D721Med (cell line): ENCODE data around the gene ARHGAP26.

Experiments
- DNase-seq: peaks from one replicate; pipeline ENCODE4 v3.0.0; 2011; ENCODE audit warnings: low spot score; ENCODE audit not compliant: insufficient read length
- FAIRE-seq: peaks from 2 replicates; lab custom pipeline; 2011; peaks lifted over from hg19 to GRCh38; lab: Jason Lieb, UNC
- TF ChIP-seq, protein P1 (sequence below): IDR thresholded peaks from 2 replicates; pipeline ENCODE4 v1.5.1; 2012; ENCODE audit warnings: mild to moderate bottlenecking, control low read depth; ENCODE audit not compliant: insufficient read depth; ENCODE audit errors: missing control alignments

ARHGAP26 gene

DNA sequence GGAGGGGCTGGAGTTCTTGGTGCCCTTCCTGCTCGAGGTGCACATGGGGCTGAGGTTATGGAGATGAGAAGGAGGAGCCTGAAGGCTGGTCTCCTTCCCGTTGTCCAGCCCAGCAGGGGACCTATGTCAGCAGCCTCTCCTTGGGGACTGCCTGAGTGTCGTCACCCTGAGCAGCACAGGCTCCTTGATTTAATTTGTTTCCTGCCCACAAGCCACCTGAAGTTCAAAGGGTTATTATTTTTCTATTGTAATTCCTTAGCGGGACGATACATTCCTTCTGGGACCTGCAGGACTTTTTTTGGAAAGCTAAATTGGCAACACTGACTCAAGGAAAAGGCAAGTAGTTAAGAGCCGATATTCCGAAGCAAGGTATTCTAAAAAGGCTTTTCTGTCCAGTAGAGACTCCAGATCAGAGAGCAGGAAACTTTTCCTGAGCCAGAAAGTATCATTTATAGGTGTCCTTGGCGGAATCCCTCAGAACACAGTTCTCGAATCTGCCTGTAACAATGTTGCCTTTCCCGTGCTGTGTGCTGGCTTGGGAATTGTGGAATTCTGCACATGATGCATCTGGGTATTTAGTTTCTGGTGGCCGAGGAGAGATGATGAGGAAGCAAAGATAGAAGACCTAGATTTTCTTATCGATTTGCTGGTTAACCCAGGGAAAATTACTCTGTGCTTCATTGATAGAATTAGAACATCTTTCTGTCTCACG lies 55.4 kb downstream of the ARHGAP26 start:
- no peak for DNase-seq
- TF ChIP-seq, protein P1, sequence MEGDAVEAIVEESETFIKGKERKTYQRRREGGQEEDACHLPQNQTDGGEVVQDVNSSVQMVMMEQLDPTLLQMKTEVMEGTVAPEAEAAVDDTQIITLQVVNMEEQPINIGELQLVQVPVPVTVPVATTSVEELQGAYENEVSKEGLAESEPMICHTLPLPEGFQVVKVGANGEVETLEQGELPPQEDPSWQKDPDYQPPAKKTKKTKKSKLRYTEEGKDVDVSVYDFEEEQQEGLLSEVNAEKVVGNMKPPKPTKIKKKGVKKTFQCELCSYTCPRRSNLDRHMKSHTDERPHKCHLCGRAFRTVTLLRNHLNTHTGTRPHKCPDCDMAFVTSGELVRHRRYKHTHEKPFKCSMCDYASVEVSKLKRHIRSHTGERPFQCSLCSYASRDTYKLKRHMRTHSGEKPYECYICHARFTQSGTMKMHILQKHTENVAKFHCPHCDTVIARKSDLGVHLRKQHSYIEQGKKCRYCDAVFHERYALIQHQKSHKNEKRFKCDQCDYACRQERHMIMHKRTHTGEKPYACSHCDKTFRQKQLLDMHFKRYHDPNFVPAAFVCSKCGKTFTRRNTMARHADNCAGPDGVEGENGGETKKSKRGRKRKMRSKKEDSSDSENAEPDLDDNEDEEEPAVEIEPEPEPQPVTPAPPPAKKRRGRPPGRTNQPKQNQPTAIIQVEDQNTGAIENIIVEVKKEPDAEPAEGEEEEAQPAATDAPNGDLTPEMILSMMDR, result no peak
- FAIRE-seq, result no peak

DNA sequence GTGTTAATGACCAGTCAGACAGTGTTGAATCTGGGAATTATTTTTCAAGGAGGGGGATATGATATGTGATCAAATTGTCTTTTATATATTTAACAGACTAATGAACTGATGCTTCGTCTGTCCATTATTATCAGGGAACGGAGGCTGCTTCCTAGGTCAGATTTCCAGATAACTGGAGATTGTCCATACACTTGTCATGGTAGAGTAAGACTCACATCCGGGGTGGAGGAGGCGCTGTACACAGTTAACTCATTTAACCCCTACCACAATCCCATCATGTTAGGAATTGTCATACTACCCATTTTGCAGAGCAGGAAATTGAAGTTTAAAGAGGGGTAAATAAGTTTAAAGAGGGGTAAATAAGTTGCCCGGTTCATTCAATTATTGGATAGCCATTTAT lies 55.9 kb downstream of the ARHGAP26 start:
- no peak for FAIRE-seq
- no peak for DNase-seq
- TF ChIP-seq, protein P1, result no peak

DNA sequence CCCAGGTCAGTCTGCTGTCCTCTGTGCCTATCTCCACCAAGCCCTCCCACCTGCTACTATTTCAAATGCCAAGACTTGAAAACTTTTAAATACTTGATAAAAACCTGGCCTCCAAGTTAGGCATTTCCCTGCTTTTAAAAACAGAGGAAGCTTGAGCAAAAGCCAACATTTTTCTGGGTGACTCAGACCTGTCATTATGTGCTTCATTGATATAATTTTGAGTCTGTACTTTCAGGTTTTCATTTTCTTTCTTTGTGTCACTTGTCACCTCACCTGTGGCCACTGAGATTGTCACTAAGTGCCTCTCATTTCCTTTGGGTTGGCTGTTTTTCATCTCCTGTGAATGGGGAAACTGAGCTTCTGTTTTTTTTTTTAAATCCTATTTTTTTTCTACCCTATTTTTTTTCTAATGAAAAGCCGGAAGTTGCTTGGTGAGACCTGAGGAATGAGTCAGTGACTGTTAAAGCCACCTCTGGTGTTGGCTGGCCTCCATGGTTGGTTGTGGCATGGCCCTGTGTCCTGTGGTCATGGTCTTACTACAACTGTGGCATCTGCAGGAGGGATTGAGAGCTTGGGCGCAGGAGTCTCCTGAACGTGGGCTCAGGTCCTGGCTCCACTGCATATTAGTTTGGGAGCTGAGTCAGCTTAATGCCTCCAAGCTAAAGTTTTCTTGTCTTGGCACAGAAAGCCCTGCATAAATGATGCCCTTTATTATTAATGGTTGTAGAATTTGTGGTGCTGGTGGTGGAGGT lies 56.7 kb downstream of the ARHGAP26 start:
- DNase-seq (no peak), FAIRE-seq (no peak)
- TF ChIP-seq, protein P1, result no peak

DNA sequence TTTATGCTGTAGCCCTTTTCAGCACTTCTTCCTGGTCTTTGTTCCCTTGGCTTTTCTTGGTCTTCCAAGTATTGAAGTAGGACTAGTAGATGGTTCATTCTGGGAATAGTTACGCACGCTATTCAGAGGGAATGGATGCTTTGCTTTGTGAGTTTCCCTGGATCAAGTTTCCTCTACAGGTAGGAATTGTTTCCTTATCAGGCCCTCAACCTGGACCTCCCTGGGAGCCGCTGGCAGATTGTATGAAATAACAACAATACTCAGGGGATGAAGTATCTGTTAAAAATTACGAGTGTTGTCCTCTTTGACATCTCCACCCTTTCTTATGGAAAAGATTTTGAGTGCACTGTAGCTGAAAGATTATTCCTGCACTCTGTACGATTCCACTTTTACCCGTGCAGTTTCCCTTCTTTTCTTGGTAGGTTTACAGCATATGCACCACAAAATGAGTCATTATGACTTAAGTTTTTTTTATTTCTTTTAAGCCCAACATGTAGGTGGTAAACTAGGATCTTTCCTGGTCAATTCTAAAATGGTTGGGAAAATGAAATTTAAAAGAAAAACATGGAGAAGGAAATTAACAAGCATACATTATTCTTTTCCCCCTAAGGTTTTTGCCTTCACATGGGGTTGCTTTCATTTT lies 57.9 kb downstream of the ARHGAP26 start:
- TF ChIP-seq, protein P1, result no peak
- FAIRE-seq (no peak), DNase-seq (no peak)

DNA sequence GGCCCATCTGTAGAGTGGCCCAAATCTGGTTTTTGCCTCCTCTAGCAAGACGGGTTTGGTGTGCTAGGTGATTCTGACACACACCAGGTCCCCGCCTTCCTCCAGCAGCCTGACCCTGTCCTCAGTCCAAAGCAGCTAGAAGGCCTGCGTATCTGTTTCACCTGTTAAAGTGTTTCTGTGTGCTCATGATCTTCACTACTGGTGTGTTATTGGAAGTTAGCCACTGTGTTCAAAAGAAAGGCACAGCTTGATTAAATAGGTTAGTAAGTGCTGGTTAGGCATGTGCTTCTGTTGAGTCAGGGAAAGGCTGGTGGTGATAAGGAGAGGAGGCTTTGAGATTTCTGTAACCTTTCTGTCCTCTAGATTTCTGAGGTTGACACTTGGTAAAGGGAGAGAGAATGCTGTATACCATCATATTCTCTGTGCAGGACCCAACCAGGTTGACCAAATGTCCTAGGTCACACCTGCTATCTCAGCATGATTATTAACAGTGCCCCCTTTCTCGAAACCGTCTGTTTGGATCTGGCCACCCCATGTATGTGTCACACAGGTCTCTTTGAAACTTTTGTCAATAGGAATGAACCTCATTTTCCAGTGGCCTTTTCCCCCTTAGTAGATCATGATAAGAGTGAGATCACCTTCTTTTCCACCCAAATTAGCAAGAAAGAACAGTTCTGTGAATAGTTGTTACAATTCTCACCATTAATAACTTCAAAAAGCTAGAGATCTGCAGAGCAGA lies 58.8 kb downstream of the ARHGAP26 start:
- DNase-seq (no peak), FAIRE-seq (no peak)
- TF ChIP-seq, protein P1, result no peak

DNA sequence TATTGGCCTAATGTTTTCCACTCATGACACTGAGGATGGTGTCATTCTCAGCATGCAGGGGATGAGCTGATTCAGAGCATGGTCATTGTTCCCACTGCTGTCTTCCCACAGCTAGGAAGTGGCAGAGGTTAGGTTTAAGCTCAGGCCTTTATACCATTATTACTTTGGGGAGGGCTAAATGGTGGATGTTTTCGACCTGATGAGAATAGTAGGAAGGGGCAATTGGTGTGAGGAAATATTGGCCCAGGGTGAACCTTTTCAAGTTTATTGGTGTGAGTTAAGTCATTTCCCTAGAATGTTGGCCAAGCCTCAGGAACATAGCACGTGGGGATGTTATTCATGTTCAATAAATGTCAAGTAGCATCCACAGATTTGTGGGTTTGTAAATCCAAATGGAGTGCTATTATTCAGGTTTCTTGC lies 59.6 kb downstream of the ARHGAP26 start:
- no peak for DNase-seq
- FAIRE-seq, result no peak
- TF ChIP-seq, protein P1, result no peak
